GM12801 (cell line): ENCODE results near the gene TOMM34.

ENCODE experiments used
- CTCF ChIP-seq: IDR thresholded peaks from one replicate; pipeline ENCODE4 v1.5.1; 2011; ENCODE audit warnings: control low read depth; ENCODE audit not compliant: insufficient read length; ENCODE audit errors: extremely low read depth

Gene TOMM34

GRCh38 chr20:44930517-44931168 is 29.6 kb downstream of the TOMM34 start:
- no peak for TF ChIP-seq CTCF

- TF ChIP-seq CTCF: no peak
These were observed 31.6 kb downstream of the TOMM34 start for GRCh38 chr20:44928595-44928994.

- no peak for TF ChIP-seq CTCF
These were observed 35.7 kb downstream of the TOMM34 start for GRCh38 chr20:44924541-44924940.

- TF ChIP-seq CTCF: no peak
These were observed 38.8 kb downstream of the TOMM34 start for GRCh38 chr20:44921447-44921846.

GRCh38 chr20:44918761-44919160 is 41.4 kb downstream of the TOMM34 start:
- TF ChIP-seq CTCF: no peak

- no peak for TF ChIP-seq CTCF
These were observed 41.9 kb downstream of the TOMM34 start for GRCh38 chr20:44918342-44918741.

GRCh38 chr20:44917399-44917798 is 42.8 kb downstream of the TOMM34 start:
- TF ChIP-seq CTCF: no peak
